Skin of body (tissue), 2 donors: ENCODE measurements around the gene GULP1. TPM values are rescaled to one million over a fixed set of nuclear protein-coding genes. Genes with fewer than 3 reads are reported as not detected.
"Not testable (repeated sequence)": the region's sequence is repeated elsewhere in the genome, so short reads cannot be mapped to it uniquely, and the experiment has no call there.

Source experiments
- DNase-seq: peaks from one replicate; lab custom pipeline; 2025; lab: John Stamatoyannopoulos, UW
- total RNA-seq: library from RNA; depleted of rRNA; stranded (reverse); fragments of >200 nt; gene quantifications from one replicate; pipeline ENCODE4 v1.2.3, GENCODE V29; 2014

Gene GULP1
- total RNA-seq, 1 donor from 2014 or later: 56.8 TPM

GRCh38 chr2:188292348-188293239 lies 920 bp downstream of the GULP1 start:
- DNase-seq: peak; percentile 66

GRCh38 chr2:188293601-188294351 lies 2.1 kb downstream of the GULP1 start:
- peak; percentile 51 for DNase-seq

- DNase-seq: no peak
These were observed 2.8 kb downstream of the GULP1 start for GRCh38 chr2:188294352-188294926.

- no peak for DNase-seq
These were observed 3.5 kb downstream of the GULP1 start for GRCh38 chr2:188295067-188295685.

GRCh38 chr2:188297978-188298377 lies 6.3 kb downstream of the GULP1 start:
- DNase-seq: no peak

- DNase-seq: not testable (repeated sequence)
These were observed 7.3 kb downstream of the GULP1 start for GRCh38 chr2:188298937-188299371.

GRCh38 chr2:188303363-188304031 lies 11.8 kb downstream of the GULP1 start:
- DNase-seq: peak; percentile 14

GRCh38 chr2:188305271-188305670 lies 13.6 kb downstream of the GULP1 start:
- no peak for DNase-seq

GRCh38 chr2:188306271-188306670 lies 14.6 kb downstream of the GULP1 start:
- no peak for DNase-seq

- DNase-seq: no peak
These were observed 16.2 kb downstream of the GULP1 start for GRCh38 chr2:188307850-188308283.

- DNase-seq: no peak
These were observed 16.8 kb downstream of the GULP1 start for GRCh38 chr2:188308483-188308882.

GRCh38 chr2:188309364-188309763 lies 17.7 kb downstream of the GULP1 start:
- no peak for DNase-seq

GRCh38 chr2:188314314-188315054 lies 22.8 kb downstream of the GULP1 start:
- DNase-seq: no peak

GRCh38 chr2:188315750-188316149 lies 24.1 kb downstream of the GULP1 start:
- no peak for DNase-seq

- no peak for DNase-seq
These were observed 24.7 kb downstream of the GULP1 start for GRCh38 chr2:188316342-188316741.

GRCh38 chr2:188316791-188317423 lies 25.2 kb downstream of the GULP1 start:
- no peak for DNase-seq

GRCh38 chr2:188318161-188318749 lies 26.6 kb downstream of the GULP1 start:
- no peak for DNase-seq

- DNase-seq: no peak
These were observed 28.2 kb downstream of the GULP1 start for GRCh38 chr2:188319838-188320237.

- no peak for DNase-seq
These were observed 29.2 kb downstream of the GULP1 start for GRCh38 chr2:188320861-188321260.
